GM18873 (cell line): ENCODE measurements around the gene IER3.
"Not testable (repeated sequence)": the region's sequence is repeated elsewhere in the genome, so short reads cannot be mapped to it uniquely, and the experiment has no call there.

Source experiments
- ATAC-seq: cut with Tn5 transposase; IDR thresholded peaks from one replicate; pipeline ENCODE4 v1.9.1; 2021; ENCODE audit warnings: mild to moderate bottlenecking, moderate library complexity, moderate number of reproducible peaks; ENCODE audit not compliant: unreplicated experiment, low FRiP score

The IER3 gene

DNA sequence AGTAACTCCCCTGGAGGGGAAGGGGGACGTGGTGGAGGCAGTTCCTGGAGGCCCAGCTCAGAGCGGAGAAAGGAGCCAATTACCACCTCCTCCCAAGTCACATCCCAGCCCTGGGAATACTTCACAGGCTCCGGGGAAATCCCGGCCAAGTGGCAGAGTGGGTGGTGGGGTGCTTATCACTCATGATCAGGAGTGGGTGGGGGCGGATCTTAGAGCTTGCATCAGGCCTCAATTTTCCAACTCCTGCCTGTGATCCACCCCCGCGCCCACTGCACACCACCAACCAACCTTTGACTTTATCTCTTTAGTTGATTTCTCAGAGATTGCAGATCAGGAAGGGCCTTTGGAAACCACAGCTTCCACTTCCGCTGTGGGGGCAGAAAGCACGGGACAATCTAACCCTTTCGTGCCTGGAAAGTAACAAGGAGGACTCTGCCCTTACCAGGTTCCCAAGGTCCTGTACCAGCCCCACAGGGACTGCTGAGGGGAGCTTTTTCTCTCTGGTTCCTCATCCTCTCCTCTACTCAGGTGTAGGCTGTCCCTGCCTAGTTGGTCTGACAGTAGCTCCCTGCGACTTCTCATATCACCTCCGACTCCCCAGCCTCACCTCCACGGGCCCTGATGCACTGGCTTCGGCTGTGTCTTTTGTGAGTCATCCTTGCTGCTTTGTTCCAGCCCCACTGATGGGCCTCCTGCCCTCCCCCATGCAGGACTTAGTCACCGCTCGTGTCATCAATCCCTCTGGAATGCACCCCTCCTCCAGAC, 24.9 kb upstream of the IER3 start:
- no peak for ATAC-seq

DNA sequence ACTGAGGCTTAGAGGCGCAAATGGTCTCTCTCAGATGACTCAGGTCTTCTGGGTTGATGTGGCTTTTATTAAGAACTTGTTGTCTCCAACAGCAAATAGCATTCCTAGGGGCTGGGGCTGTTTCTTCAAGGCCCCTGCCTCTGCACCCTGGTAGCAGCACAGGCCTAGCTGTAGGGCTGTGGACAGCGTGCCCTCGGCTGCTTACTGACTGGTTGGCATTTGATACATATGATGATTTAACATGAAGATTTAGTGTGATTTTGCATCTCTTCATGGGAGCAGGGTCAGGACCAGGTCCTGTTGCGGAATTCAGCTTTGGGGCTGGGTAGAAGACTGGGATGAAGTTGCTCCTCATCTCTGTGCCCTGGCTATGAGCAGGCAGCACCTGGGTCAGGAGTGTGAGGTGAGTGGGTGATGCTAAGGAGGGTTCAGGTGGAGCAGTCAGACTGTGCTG, 24.3 kb upstream of the IER3 start:
- no peak for ATAC-seq

DNA sequence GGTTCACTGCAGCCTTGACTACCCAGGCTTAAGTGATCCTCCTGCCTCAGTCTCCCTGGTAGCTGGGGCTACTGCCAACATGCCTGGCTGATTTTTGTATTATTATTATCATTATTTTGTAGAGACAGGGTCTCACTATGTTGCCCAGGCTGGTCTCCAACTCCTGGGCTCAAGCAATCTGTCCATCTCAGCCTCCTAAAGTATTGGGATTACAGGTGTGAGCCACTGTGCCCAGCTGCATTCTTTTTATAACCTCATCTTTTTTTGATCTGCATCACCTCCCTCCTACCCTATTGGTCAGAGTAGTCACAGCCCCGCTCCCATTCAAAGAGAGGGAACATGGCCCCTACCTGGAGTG, 23.6 kb upstream of the IER3 start:
- ATAC-seq = no peak

DNA sequence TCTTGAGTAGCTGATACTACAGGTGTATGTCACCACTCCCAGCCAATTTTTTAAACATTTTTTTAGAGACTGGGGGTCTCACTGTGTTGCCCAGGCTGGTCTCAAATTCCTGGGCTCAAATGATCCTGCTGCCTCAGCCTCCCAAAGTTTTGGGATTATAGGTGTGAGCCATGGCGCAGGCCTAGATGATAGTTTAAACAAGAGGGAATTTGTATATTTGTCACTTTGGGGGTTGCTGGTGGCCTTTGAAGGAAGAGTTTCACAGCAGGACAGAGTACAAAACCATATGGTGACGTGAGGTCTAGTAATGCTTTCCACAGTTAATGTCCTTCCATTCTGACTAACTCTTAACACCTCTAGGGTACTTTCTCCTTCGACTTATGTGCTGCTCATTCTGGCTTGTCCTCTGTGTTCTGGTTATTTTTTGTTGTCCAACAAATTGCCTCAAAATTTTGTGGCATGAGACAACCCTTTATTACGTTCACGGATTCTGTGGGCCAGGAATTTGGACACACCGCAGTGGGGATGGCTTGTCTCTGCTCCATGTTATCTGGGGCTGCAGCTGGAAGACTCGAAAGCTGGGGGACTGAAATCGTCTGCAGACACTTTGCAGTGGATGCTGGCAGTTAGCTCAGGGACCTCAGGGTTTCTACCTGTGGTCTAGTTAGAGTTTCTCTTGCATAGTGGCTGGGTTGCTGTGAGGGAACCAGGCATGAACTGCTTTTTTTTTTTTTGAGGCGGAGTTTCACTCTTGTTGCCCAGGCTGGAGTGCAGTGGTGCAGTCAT, 23.0 kb upstream of the IER3 start:
- ATAC-seq = peak; percentile 40

DNA sequence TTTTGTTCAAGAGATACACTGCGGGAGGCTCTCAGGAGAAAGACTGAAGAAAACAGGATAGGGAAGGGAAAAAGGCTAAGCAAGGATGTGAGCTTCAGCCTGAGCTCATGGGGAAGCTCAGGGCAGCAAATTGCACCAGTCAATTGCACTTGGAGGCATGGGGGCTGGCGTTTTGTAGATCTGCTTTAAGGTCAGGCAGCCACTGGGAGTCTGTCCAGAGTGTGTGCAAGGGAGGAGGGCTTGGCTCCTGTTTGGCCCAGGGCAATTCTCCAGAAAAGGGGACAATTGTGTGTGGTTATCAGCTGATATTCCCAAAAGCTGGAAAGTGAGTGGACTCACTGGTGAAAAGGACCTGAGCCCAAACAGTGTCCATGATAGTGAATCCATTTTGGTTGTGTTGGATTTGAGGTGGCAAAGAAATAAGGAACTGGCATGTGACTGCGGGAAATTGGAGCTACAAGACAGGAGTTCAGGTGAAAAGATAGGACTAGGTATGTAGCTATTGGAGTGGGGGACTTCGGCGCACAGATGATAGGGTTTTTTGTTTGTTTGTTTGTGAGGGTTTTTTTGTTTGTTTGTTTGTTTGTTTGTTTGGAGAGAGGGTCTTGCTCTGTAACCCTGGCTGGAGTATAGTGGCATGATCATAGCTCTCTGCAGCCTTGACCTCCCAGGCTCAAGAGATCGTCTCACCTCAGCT, 22.3 kb upstream of the IER3 start:
- ATAC-seq = no peak

DNA sequence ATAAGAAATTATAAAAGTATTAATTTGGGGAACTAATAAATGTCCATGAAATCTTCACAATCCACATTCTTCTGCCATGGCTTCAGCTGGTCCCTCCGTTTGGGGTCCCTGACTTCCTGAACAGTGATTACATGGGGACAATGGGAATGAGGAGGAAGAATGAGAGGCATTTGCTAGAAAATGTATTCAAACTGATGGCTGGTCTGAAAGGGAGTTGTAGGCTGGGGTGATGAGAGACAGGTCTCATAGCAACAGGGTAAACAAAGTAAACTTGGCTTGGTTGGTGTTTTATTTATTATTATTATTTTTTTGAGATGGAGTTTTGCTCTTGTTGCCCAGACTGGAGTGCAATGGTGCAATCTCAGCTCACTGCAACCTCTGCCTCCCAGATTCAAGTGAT, 21.1 kb upstream of the IER3 start:
- not testable (repeated sequence) for ATAC-seq

DNA sequence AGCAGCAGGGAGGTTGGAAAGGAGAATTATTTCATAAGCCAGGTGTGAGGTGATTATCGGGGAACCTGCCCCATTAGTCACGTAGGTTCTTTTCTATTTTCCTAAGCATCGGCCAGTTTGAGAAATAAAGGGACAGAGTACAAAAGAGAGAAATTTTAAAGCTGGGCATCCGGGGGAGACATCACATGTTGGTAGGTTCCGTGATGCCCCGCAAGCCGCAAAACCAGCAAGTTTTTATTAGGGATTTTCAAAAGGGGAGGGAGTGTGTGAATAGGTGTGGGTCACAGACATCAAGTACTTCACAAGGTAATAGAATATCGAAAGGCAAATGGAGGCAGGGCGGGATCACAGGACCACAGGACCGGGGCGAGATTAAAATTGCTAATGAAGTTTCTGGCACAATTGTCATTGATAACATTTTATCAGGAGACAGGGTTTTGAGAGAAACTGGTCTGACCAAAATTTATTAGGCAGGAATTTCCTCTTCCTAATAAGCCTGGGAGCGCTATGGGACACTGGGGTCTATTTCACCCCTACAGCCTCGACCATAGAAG, 20.2 kb upstream of the IER3 start:
- not testable (repeated sequence) for ATAC-seq

DNA sequence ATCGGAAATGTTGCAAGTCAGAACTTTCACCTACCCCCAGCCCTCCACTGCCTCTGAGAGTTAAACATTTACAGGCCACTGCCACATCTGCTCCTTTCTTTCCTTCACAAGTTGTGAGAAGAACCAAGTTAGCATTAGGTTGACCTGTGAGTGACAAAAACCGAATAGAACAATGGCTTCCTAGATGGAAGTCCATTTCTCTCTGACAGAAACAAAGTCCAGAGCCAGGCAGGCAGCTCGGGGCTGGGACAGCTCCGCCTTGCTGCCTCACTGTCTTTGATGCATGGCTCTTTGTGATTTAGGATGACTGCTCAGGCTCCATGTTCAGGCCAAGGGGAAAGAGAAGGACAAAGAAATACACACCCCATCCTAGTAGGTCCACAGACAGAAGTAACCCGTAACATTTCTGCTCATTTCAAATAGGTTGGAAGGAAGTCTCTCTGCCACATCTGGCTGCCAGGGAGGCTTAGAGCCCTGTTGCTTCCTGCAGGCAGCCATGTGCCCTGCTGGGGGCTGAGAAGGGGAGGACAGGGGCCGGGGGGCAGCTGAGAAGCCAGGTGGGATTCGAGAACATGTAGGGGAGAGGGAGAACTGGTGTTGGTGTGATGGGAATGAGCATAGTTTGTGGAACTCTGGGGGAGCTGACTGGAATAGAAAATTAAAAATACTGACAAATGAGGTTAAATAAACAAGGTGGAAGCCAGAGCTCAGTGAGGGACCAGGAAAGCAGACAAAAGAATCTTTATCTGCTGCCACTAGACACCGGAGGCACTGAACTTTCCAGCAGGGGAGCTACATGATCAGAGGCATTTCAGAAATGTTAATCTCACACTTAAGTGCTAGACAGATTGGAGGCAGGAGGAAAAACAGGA, 19.5 kb upstream of the IER3 start:
- no peak for ATAC-seq

DNA sequence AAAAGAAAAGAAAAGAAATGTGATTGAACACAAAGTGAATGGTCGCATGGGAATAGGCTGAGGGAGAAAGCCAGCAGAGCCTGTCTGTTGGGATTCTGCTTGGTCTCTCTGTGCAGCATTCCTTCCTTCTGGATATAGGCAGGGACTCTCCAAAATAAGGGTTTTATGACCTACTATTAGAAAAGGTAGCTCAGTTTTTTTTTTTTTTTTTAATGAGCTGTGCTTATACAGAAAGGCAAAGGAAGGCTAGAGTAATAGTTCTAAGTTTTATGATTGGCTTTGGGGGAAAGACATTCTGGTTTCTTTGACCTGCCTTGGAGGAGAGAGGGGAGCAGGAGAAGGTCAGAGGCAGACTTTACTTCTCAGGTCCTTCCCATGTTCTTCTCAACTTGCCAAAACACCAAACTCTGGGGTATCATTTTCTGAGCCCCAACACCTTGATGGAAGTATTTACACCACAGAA, 18.8 kb upstream of the IER3 start:
- ATAC-seq = no peak

DNA sequence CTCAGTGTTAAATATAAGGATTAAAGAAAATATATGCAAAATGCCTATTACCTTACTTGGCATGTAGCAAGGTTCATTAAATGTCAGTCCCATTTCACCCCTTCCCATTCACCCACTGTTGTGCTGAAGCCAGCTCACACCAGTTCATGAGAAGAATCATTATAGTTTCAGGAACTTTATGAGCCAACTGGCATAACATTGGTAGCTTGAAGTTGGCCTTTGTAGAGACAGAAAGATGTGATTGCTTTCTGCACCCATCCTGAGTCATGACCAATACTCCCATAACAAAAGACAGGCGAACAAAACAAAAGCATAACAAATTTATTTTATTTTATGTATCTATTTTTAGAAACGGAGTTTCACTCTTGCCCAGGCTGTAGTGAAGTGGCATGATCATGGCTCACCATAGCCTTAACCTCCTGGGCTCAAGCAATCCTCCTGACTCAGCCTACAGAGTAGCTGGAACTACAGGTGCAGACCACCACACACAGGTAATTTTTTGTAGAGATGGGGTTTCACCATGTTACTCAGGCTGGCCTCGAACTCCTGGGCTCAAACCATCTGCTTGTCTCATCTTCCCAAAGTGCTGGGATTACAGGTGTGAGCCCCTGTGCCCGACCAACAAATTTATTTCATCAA, 17.6 kb upstream of the IER3 start:
- no peak for ATAC-seq

DNA sequence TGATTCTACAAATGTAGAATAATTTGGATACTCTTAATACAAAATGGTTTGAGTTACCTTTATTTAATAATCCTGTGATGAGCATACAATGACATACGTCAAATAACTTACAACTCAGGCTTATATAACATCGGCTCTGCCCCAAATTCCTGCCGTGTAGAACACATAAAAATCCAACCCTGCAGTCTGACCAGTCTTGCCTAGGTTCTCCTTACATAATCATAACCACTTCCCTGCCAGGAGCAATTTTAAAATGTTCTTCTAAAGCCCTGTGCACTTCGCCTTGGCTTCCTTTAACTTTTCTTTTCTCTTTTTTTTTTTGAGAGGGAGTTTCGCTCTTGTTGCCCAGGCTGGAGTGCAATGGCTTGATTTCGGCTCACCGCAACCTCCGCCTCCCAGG, 16.2 kb upstream of the IER3 start:
- ATAC-seq = no peak

GRCh38 chr6:30759575-30760239, 15.4 kb upstream of the IER3 start:
- ATAC-seq = no peak

DNA sequence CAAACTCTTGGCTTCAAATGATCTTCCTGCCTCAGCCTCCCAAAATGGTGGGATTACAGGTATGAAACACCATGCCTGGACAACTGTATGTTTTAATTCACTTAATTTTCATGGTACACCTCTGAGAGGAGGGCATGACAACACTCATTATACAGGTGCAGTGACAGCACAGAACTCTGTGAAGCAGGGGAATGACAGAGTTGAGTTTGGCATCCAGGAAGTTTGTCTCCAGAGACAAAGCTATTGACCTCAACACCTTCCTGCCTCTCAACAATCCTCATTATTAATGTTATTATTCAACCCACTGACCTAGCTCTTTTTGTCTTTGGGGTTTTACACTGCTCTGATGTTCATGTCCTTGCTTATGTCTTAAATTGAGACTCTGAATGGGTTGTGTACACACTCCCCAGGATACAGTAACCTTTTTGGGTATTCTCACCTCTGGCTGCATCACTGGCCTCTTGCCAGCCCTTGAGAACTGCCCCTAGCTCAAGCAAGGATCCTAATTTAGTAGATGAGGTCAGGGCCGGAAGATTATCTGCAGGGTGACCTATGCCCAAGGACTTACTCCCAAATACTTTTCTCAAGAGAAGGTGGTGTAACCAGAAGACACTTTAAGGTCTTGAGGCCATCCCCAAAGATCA, 13.0 kb upstream of the IER3 start:
- no peak for ATAC-seq

DNA sequence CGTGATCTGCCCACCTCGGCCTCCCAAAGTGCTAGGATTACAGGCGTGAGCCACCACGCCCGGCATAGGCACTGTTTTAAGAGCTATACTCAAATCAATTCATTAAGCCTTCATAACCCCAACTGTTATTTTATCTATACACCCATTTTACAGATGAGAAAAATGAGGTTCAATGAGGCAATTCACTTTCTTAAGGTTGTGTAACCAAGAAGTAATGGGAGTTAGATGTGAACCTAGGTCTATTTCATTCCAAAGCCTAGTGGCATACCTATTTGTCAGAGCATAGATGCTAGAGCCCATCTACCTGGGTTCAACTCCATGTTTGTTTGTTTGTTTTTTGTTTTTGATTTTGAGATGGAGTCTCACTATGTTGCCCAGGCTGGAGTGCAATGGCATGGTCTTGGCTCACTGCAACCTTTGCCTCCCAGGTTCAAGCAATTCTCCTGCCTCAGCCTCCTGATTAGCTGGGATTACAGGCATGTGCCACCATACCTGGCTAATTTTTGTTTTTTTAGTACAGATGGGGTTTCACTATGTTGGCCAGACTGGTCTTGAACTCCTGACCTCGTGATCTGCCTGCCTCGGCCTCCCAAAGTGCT, 12.2 kb upstream of the IER3 start:
- ATAC-seq = not testable (repeated sequence)

DNA sequence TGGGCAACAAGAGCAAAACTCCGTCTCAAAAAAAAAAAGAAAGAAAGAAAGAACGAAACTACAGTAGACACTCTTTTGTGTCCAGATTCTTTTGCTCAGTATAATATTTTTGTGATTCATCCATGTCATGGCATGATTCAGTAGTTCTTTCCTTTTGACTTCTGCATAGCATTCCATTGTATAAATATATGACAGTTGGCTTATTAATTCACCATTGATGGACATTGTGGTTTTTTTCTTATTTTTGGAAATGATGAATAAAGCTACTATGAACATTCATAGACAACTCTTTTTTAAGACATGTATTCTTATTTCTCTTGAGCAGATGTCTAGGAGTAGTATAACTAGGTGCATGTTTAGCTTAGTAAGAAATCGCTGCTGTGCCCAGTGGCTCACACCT, 10.3 kb upstream of the IER3 start:
- ATAC-seq = no peak

DNA sequence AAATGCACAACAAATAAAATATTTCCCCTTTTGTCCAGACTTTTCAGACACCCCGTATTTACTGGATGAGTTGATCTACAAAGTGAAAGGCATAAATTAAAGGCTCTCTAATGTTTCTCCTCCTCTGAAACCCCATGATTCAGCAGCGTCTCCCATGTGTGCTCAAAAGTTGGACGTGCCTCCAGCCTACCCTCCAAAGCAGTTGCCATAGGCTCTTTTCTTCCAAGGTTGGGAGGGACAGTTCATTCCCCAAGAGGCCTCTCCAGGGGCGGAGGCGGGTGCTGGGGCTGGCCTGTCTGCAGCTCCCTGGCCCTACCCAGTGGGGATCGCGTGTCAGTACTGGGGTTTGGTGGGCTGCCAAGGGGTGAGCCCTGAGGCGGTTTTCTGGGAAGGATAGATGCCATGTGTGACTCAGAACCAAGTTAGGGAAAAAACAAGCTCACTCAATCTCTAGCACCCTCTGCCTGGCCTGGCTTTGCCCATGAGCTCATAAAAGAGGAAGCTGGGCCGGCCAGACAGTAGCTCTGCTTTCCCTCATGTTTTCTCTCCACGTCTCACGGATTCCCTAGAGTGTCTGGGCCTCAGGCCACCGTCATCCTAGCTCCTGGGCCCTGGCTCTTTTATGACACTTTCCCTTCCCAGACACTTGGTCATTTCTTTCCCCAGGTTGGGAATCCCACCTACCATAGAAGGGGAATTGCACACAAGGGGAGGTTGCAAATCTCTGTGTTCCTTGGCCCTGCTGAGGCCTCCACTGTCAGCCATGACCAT, 8.0 kb upstream of the IER3 start:
- ATAC-seq = no peak

DNA sequence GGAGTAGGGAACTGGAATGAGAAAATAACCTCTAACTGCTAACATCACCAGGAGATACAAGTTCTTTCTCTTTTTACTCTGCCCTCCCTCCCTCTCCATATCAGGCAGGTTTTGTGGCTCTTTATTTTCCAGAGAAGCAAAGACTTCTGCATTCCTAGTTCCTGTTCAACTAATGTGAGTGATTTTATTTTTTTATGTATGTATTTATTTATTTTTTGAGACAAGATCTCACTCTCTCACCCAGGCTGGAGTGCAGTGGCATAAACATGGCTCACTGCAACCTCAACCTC, 6.0 kb upstream of the IER3 start:
- ATAC-seq = no peak
